GM19438 (cell line): Measurements from ENCODE around the gene LBHD2.
"Not testable (repeated sequence)": the region's sequence is repeated elsewhere in the genome, so short reads cannot be mapped to it uniquely, and the experiment has no call there.

Source experiments
- ATAC-seq: cut with Tn5 transposase; IDR thresholded peaks from one replicate; pipeline ENCODE4 v1.9.1; 2021; ENCODE audit warnings: low read depth; ENCODE audit not compliant: unreplicated experiment

The LBHD2 gene

GRCh38 chr14:103084021-103084919, at the start of gene LBHD2:
Gene LBHD2 (plus strand): TSS chr14:103084210. CDS start chr14:103086013, 1,803 bp downstream.
- no peak for ATAC-seq

GRCh38 chr14:103041464-103041863, 42.5 kb upstream of the LBHD2 start:
- ATAC-seq, result no peak

GRCh38 chr14:103043257-103044015, 40.6 kb upstream of the LBHD2 start:
- no peak for ATAC-seq

GRCh38 chr14:103045371-103045869, 38.6 kb upstream of the LBHD2 start:
- ATAC-seq, result no peak

GRCh38 chr14:103047453-103047852, 36.6 kb upstream of the LBHD2 start:
- not testable (repeated sequence) for ATAC-seq

- no peak for ATAC-seq
Observed at GRCh38 chr14:103050935-103051334, 33.1 kb upstream of the LBHD2 start.

GRCh38 chr14:103052407-103052806, 31.6 kb upstream of the LBHD2 start:
- ATAC-seq, result no peak

- no peak for ATAC-seq
Observed at GRCh38 chr14:103055695-103056094, 28.3 kb upstream of the LBHD2 start.

- no peak for ATAC-seq
Observed at GRCh38 chr14:103056322-103057027, 27.5 kb upstream of the LBHD2 start.

- no peak for ATAC-seq
Observed at GRCh38 chr14:103057028-103057371, 27.0 kb upstream of the LBHD2 start.

GRCh38 chr14:103057372-103058163, 26.4 kb upstream of the LBHD2 start, which contains the start of gene CDC42BPB:
Gene CDC42BPB (minus strand): TSS chr14:103057549. CDS start chr14:103057173, 376 bp downstream.
- peak; percentile 66 for ATAC-seq

GRCh38 chr14:103058164-103059055, 25.6 kb upstream of the LBHD2 start:
- no peak for ATAC-seq

- no peak for ATAC-seq
Observed at GRCh38 chr14:103059556-103059955, 24.5 kb upstream of the LBHD2 start.

GRCh38 chr14:103061482-103061976, 22.5 kb upstream of the LBHD2 start:
- ATAC-seq, result no peak

GRCh38 chr14:103064436-103064835, 19.6 kb upstream of the LBHD2 start:
- ATAC-seq, result no peak

GRCh38 chr14:103064978-103065377, 19.0 kb upstream of the LBHD2 start:
- ATAC-seq, result no peak

- no peak for ATAC-seq
Observed at GRCh38 chr14:103065861-103066260, 18.1 kb upstream of the LBHD2 start.

GRCh38 chr14:103066399-103066798, 17.6 kb upstream of the LBHD2 start:
- no peak for ATAC-seq
